HepG2 (cell line): Measurements from ENCODE around the gene EPHA2. TPM values are rescaled to one million over a fixed set of nuclear protein-coding genes. Genes with fewer than 3 reads are reported as not detected.

Experiments used
- ATAC-seq: fragments of 200-7000 bp; cut with Tn5 transposase; 3 replicates; pipeline ENCODE4 v1.9.1; 2020; ENCODE audit warnings: mild to moderate bottlenecking, moderate library complexity
- BruUV-seq: library from RNA; stranded (reverse); fragments of 400-500 nt; replicated peaks from 2 replicates; lab custom pipeline; 2021; lab: Mats Ljungman, UMichigan
- CTCF ChIA-PET: fragments of 300-600 bp; formaldehyde crosslinking; extraction: SDS; loops from one replicate; lab custom pipeline; 2021; ENCODE audit warnings: low total read pairs, inconsistent platforms, low intra/inter-chr PET ratio; lab: Yijun Ruan, JAX
- POLR2A ChIA-PET: fragments of 350-600 bp; sonication (Branson Sonifier 250); formaldehyde crosslinking; loops from one replicate; lab custom pipeline; 2020; ENCODE audit warnings: antibody characterized with exemption, inconsistent platforms; lab: Yijun Ruan, JAX
- DNase-seq: peaks from one replicate; pipeline ENCODE4 v3.0.0-alpha.2; 2015; ENCODE audit warnings: low spot score
- FAIRE-seq: peaks from 3 replicates; lab custom pipeline; 2011; peaks lifted over from hg19 to GRCh38; lab: Jason Lieb, UNC
- H2AFZ ChIP-seq: one replicate; pipeline ENCODE4 v1.6.1; 2011; ENCODE audit warnings: low read length, inconsistent platforms
- H3K27ac ChIP-seq: fragments of 300-600 bp; 3 replicates; pipeline ENCODE4 v1.8.0; 2011; ENCODE audit warnings: mixed run types, mild to moderate bottlenecking, mixed read lengths, low read length, inconsistent platforms; ENCODE audit not compliant: insufficient read depth; ENCODE audit errors: extremely low read length
- H3K27me3 ChIP-seq, 2 experiments: fragments of 200-600 bp in 1 of 2; 2 replicates in 1 of 2; 3 replicates in 1 of 2; pipeline versions ENCODE4 v1.6.0 to v1.8.0; 2011; ENCODE audit warnings: low read length in 2 of 2, mild to moderate bottlenecking in 2 of 2, moderate library complexity in 2 of 2, inconsistent platforms in 1 of 2; ENCODE audit not compliant: insufficient read depth in 2 of 2, control insufficient read depth in 1 of 2
- H3K36me3 ChIP-seq, 2 experiments: fragments of 200-600 bp in 1 of 2; replicated peaks in 1 of 2; 2 replicates in 1 of 2; 3 replicates in 1 of 2; pipeline versions ENCODE4 v1.5.1 to v1.8.0; 2011; ENCODE audit warnings: low read length in 2 of 2, inconsistent platforms in 1 of 2; ENCODE audit not compliant: insufficient read depth in 2 of 2, control insufficient read depth in 1 of 2
- H3K4me1 ChIP-seq: 2 replicates; pipeline ENCODE4 v1.5.1; 2012; ENCODE audit warnings: low read length, inconsistent platforms; ENCODE audit not compliant: insufficient read depth
- H3K4me2 ChIP-seq: 2 replicates; pipeline ENCODE4 v1.6.0; 2011; ENCODE audit warnings: low read depth, low read length, inconsistent platforms
- H3K4me3 ChIP-seq, 3 experiments: fragments of 200-600 bp in 1 of 3; sonication (generic), shearing (Covaris generic) in 1 of 3; replicated peaks in 1 of 3; 2 replicates each; pipeline ENCODE4 v1.5.1; 2011 to 2016; ENCODE audit warnings: low read length in 3 of 3, inconsistent platforms in 2 of 3, low read depth in 2 of 3, mild to moderate bottlenecking in 2 of 3, control low read depth in 1 of 3, mixed read lengths in 1 of 3; ENCODE audit not compliant: insufficient read depth in 1 of 3
- H3K79me2 ChIP-seq: one replicate; pipeline ENCODE4 v1.6.1; 2011; ENCODE audit warnings: low read length, inconsistent platforms; ENCODE audit not compliant: insufficient read depth
- H3K9ac ChIP-seq: 2 replicates; pipeline ENCODE4 v1.6.0; 2011; ENCODE audit warnings: mild to moderate bottlenecking, low read depth, low read length, inconsistent platforms; ENCODE audit not compliant: insufficient read depth
- H3K9me3 ChIP-seq: 2 replicates; pipeline ENCODE4 v1.5.1; 2012; ENCODE audit warnings: mild to moderate bottlenecking, low read length
- H4K20me1 ChIP-seq: 2 replicates; pipeline ENCODE4 v1.6.0; 2011; ENCODE audit warnings: inconsistent platforms, mild to moderate bottlenecking, low read length, moderate library complexity; ENCODE audit not compliant: insufficient read depth
- AGO2 ChIP-seq: fragments of 200-400 bp; formaldehyde crosslinking; optimal IDR thresholded peaks from 2 replicates; pipeline ENCODE3; 2017; ENCODE audit warnings: mild to moderate bottlenecking, low read depth, low read length, moderate library complexity
- ATM ChIP-seq: fragments of 450-650 bp; IDR thresholded peaks from 2 replicates; pipeline ENCODE4 v1.7.1; 2017; ENCODE audit warnings: mild to moderate bottlenecking, borderline replicate concordance
- POLR2AphosphoS2 ChIP-seq: IDR thresholded peaks from 2 replicates; pipeline ENCODE4 v1.6.1; 2011; ENCODE audit warnings: low read depth, low read length, improper control_type of control experiment
- POLR2G ChIP-seq: fragments of 200-400 bp; formaldehyde crosslinking; IDR thresholded peaks from 2 replicates; pipeline ENCODE4 v1.6.1; 2018; ENCODE audit warnings: mild to moderate bottlenecking, low read depth, low read length, moderate library complexity
- ZNF331 ChIP-seq: sonication (generic); formaldehyde crosslinking; IDR thresholded peaks from 2 replicates; pipeline ENCODE4 v1.4.0; 2020; ENCODE audit warnings: missing genetic modification reagents
- ZNF577 ChIP-seq: sonication (generic); formaldehyde crosslinking; IDR thresholded peaks from 2 replicates; pipeline ENCODE4 v1.4.0; 2020; ENCODE audit warnings: mild to moderate bottlenecking, low read depth, missing genetic modification reagents, borderline replicate concordance
- ZNF687 ChIP-seq: sonication (generic); formaldehyde crosslinking; IDR thresholded peaks from 2 replicates; pipeline ENCODE4 v1.5.1; 2020; ENCODE audit warnings: mild to moderate bottlenecking, missing genetic modification reagents, moderate library complexity
- WGBS: methylation state at CpG from one replicate; pipeline ENCODE4 v1.1.6; 2017; ENCODE audit warnings: low lambda C conversion rate; 5-methylcytosine and 5-hydroxymethylcytosine counted together
- in situ Hi-C: cut with HindIII; loops from 2 replicates; pipeline ENCODE4 v1.10.0; 2017; ENCODE audit warnings: low pct_unique_long_range_greater_than_20kb; ENCODE audit not compliant: extremely low pct_ligation_motif_present
- intact Hi-C: fragments of 100-400 bp; cut with micrococcal nuclease; formaldehyde crosslinking; loops from one replicate; pipeline ENCODE4 v1.10.0; 2022; ENCODE audit not compliant: unreplicated experiment
- polyA plus RNA-seq, 8 experiments: library from polyadenylated mRNA; depleted of rRNA in 3 of 8; stranded (reverse) in 7 of 8; unstranded in 1 of 8; fragments of >200 nt; fragmentation: Illumina TruSeq in 4 of 8; extraction: Trizol in 4 of 8; gene quantifications; 2 replicates each; pipeline versions ENCODE4 v1.2.1 to v1.2.3, GENCODE V29; 2011 to 2016; ENCODE audit warnings: low read depth in 4 of 8, missing spikeins in 1 of 8, mixed read lengths in 1 of 8; ENCODE audit not compliant: insufficient read depth in 1 of 8
- total RNA-seq, 5 experiments: library from RNA; depleted of rRNA; stranded (reverse); fragments of >200 nt; fragmentation: Illumina TruSeq; extraction: Trizol; gene quantifications; 2 replicates each; pipeline ENCODE4 v1.2.3, GENCODE V29; 2016; ENCODE audit warnings: low read depth in 1 of 5
- TF ChIP-seq, protein P1 (sequence below): sonication (generic); formaldehyde crosslinking; IDR thresholded peaks from 2 replicates; pipeline ENCODE4 v1.9.0; 2021; ENCODE audit warnings: missing genetic modification reagents, mild to moderate bottlenecking, borderline replicate concordance
- TF ChIP-seq, protein P2 (sequence below): sonication (generic); formaldehyde crosslinking; IDR thresholded peaks from 2 replicates; pipeline ENCODE4 v1.5.0; 2020; ENCODE audit warnings: missing genetic modification reagents

EPHA2 gene
- total and polyA plus RNA-seq, 2 of the 13 experiments (the other 11 are each of a cell fraction or from before 2014, with no cell fraction given), result 33.6 to 53.6 TPM

DNA sequence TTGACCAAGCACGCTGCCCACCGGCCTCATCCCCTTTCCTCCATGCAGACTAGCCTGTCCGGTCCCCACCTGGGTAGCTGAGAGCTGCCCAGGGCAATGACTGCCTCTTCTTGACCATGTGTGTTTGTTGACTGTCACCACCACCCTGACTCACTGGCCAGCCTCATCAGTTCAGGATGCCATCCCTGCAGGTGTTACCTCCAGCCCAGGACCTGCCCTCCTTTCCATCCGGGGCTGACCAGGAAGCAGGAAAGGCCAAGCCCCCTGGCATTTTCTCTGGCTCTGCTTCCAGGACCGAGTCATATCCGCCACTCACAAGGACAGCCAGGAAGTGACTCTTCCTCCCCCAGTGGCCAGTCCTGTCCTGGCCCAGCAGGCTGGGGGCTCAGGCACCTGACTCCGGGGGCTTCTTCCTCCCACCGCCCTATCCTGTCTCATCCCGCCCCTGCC, 17.1 kb downstream of the EPHA2 start:
- H4K20me1 ChIP-seq, result peaks cover 65% of the 10 kb centered on the region
- H3K36me3 ChIP-seq, result peaks cover 63 to 85% of the 10 kb centered on the region in 2 experiments
- H3K4me1 ChIP-seq, result peaks cover 42% of the 10 kb centered on the region
- 100% methylated on average over 8 of the region's 9 CpGs for WGBS
- no peaks in the 10 kb centered on the region for H3K9me3 ChIP-seq
- FAIRE-seq (no peak), ATAC-seq (no peak), DNase-seq (no peak)
- no peak overlapping the region for H3K4me2 ChIP-seq
- H3K27me3 ChIP-seq, result no peaks in the 10 kb centered on the region; a peak in 1 of 5 replicates
- in situ Hi-C loops, result no loop called here
- no peak overlapping the region for H3K9ac ChIP-seq
- H3K4me3 ChIP-seq, result no peak overlapping the region
- no TSS peak for BruUV-seq
- TF ChIP-seq POLR2AphosphoS2 (0 out of 2 replicates have a peak, but pooled peaks have one; percentile 15), AGO2 (peak; percentile 72), ZNF331 (CRISPR knock-in tag) (no peak), POLR2G (peak; percentile 12; the same call in 1 of the 2 replicates), ATM (no peak), ZNF577 (CRISPR knock-in tag) (no peak), ZNF687 (CRISPR knock-in tag) (peak; percentile 42)
- TF ChIP-seq, protein P1, sequence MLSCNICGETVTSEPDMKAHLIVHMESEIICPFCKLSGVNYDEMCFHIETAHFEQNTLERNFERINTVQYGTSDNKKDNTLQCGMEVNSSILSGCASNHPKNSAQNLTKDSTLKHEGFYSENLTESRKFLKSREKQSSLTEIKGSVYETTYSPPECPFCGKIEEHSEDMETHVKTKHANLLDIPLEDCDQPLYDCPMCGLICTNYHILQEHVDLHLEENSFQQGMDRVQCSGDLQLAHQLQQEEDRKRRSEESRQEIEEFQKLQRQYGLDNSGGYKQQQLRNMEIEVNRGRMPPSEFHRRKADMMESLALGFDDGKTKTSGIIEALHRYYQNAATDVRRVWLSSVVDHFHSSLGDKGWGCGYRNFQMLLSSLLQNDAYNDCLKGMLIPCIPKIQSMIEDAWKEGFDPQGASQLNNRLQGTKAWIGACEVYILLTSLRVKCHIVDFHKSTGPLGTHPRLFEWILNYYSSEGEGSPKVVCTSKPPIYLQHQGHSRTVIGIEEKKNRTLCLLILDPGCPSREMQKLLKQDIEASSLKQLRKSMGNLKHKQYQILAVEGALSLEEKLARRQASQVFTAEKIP (CRISPR knock-in tag), result no peak
- TF ChIP-seq, protein P2, sequence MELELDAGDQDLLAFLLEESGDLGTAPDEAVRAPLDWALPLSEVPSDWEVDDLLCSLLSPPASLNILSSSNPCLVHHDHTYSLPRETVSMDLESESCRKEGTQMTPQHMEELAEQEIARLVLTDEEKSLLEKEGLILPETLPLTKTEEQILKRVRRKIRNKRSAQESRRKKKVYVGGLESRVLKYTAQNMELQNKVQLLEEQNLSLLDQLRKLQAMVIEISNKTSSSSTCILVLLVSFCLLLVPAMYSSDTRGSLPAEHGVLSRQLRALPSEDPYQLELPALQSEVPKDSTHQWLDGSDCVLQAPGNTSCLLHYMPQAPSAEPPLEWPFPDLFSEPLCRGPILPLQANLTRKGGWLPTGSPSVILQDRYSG (CRISPR knock-in tag), result no peak
- H2AFZ ChIP-seq, result no peak overlapping the region
- no peak overlapping the region for H3K27ac ChIP-seq
- ChIA-PET POLR2A (no interaction called here), CTCF (no interaction called here)
- H3K79me2 ChIP-seq, result peaks cover 54% of the 10 kb centered on the region
- intact Hi-C loops, result no loop called here
